Endothelial cell of umbilical vein (primary cell): Measurements from ENCODE around the gene ZHX3. TPM values are rescaled to one million over a fixed set of nuclear protein-coding genes. Genes with fewer than 3 reads are reported as not detected.

Experiments used
- BruUV-seq: library from RNA; stranded (reverse); fragments of 400-500 nt; replicated peaks from 2 replicates; lab custom pipeline; 2021; lab: Mats Ljungman, UMichigan
- CTCF ChIA-PET: fragments of 300-600, 350-600 bp; sonication (Branson Sonifier 250); formaldehyde crosslinking; loops from one replicate; lab custom pipeline; 2021; ENCODE audit warnings: antibody characterized with exemption, inconsistent platforms; lab: Charles Lee
- POLR2A ChIA-PET: fragments of 300-600, 350-600 bp; sonication (Branson Sonifier 250); formaldehyde crosslinking; loops from one replicate; lab custom pipeline; 2021; ENCODE audit warnings: antibody characterized with exemption, inconsistent platforms; lab: Charles Lee
- DNase-seq: peaks from one replicate; pipeline ENCODE4 v3.0.0-alpha.2; 2011; ENCODE audit warnings: low read depth, low spot score
- FAIRE-seq: peaks from 2 replicates; lab custom pipeline; 2011; peaks lifted over from hg19 to GRCh38; lab: Jason Lieb, UNC
- H2AFZ ChIP-seq: 2 replicates; pipeline ENCODE4 v1.6.0; 2012; ENCODE audit warnings: low read depth, low read length, control low read depth, inconsistent platforms
- H3K27ac ChIP-seq: 2 replicates; pipeline ENCODE4 v1.5.1; 2011; ENCODE audit warnings: low read depth, mild to moderate bottlenecking, control low read depth, low read length, moderate library complexity; ENCODE audit not compliant: insufficient read depth
- H3K27me3 ChIP-seq, 2 experiments: 2 replicates each; pipeline versions ENCODE4 v1.6.0 to v1.6.1; 2011; ENCODE audit warnings: low read length in 2 of 2, mixed read lengths in 1 of 2; ENCODE audit not compliant: control insufficient read depth in 2 of 2, insufficient read depth in 2 of 2
- H3K36me3 ChIP-seq, 2 experiments: 2 replicates in 1 of 2; 3 replicates in 1 of 2; pipeline ENCODE4 v1.5.1; 2011; ENCODE audit warnings: low read length in 2 of 2, mild to moderate bottlenecking in 1 of 2, moderate library complexity in 1 of 2; ENCODE audit not compliant: control insufficient read depth in 2 of 2, insufficient read depth in 2 of 2; ENCODE audit errors: extremely low read depth in 1 of 2
- H3K4me1 ChIP-seq: 3 replicates; pipeline ENCODE4 v1.5.1; 2011; ENCODE audit warnings: mild to moderate bottlenecking, low read length; ENCODE audit not compliant: control insufficient read depth, insufficient read depth; ENCODE audit errors: extremely low read depth
- H3K4me2 ChIP-seq: 2 replicates; pipeline ENCODE4 v1.6.1; 2011; ENCODE audit warnings: low read length, control low read depth, mixed read lengths; ENCODE audit not compliant: insufficient read depth
- H3K4me3 ChIP-seq, 3 experiments: fragments of 200-600 bp in 1 of 3; sonication (generic), shearing (Covaris generic) in 1 of 3; replicated peaks in 1 of 3; 2 replicates each; pipeline ENCODE4 v1.5.1; 2011 to 2016; ENCODE audit warnings: control low read depth in 3 of 3, low read length in 3 of 3, mild to moderate bottlenecking in 2 of 3, inconsistent platforms in 1 of 3, low read depth in 1 of 3, moderate library complexity in 1 of 3; ENCODE audit not compliant: insufficient read depth in 1 of 3
- H3K79me2 ChIP-seq: 2 replicates; pipeline ENCODE4 v1.6.0; 2012; ENCODE audit warnings: low read length, inconsistent platforms; ENCODE audit not compliant: control insufficient read depth, insufficient read depth
- H3K9ac ChIP-seq: replicated peaks from 2 replicates; pipeline ENCODE3; 2011; ENCODE audit warnings: low read length, control low read depth; ENCODE audit not compliant: insufficient read depth; ENCODE audit errors: extremely low read depth
- H3K9me1 ChIP-seq: replicated peaks from 3 replicates; pipeline ENCODE4 v1.6.0; 2011; ENCODE audit warnings: mild to moderate bottlenecking, low read length; ENCODE audit not compliant: control insufficient read depth, insufficient read depth; ENCODE audit errors: extremely low read depth
- H3K9me3 ChIP-seq: replicated peaks from 2 replicates; pipeline ENCODE4 v1.5.1; 2012; ENCODE audit warnings: low read length, inconsistent platforms; ENCODE audit not compliant: control insufficient read depth, insufficient read depth
- H4K20me1 ChIP-seq: replicated peaks from 2 replicates; pipeline ENCODE3; 2011; ENCODE audit warnings: mild to moderate bottlenecking, low read length; ENCODE audit not compliant: control insufficient read depth, insufficient read depth; ENCODE audit errors: extremely low read depth
- CTCF ChIP-seq, 2 donors: IDR thresholded peaks; 1 replicate in 1 of 2; 2 replicates in 1 of 2; pipeline ENCODE4 v1.5.1; 2011; ENCODE audit warnings: low read length in 2 of 2, mild to moderate bottlenecking in 2 of 2, moderate library complexity in 2 of 2, control low read depth in 1 of 2, inconsistent platforms in 1 of 2, low read depth in 1 of 2; ENCODE audit not compliant: insufficient read depth in 1 of 2; ENCODE audit errors: extremely low read depth in 1 of 2
- EZH2 ChIP-seq: IDR thresholded peaks from 2 replicates; pipeline ENCODE4 v1.6.1; 2012; ENCODE audit warnings: borderline replicate concordance, low read depth, mild to moderate bottlenecking, moderate library complexity, low read length, inconsistent platforms; ENCODE audit not compliant: severe bottlenecking
- FOS ChIP-seq: IDR thresholded peaks from 2 replicates; pipeline ENCODE4 v1.6.1; 2011; ENCODE audit warnings: mild to moderate bottlenecking, low read length, moderate library complexity, borderline replicate concordance; ENCODE audit not compliant: insufficient read depth
- GATA2 ChIP-seq: IDR thresholded peaks from 2 replicates; pipeline ENCODE4 v1.7.0; 2011; ENCODE audit warnings: low read depth, mild to moderate bottlenecking, moderate library complexity, mixed read lengths, low read length; ENCODE audit not compliant: insufficient read length, insufficient read depth
- JUN ChIP-seq: IDR thresholded peaks from 2 replicates; pipeline ENCODE4 v1.6.1; 2011; ENCODE audit warnings: borderline replicate concordance, low read depth; ENCODE audit not compliant: insufficient read length, insufficient read depth
- MAX ChIP-seq: IDR thresholded peaks from 2 replicates; pipeline ENCODE4 v1.6.1; 2011; ENCODE audit not compliant: insufficient read depth, insufficient read length
- MYC ChIP-seq: IDR thresholded peaks from one replicate; pipeline ENCODE4 v1.6.1; 2011; ENCODE audit warnings: mild to moderate bottlenecking, low read depth, low read length
- POLR2A ChIP-seq: IDR thresholded peaks from 2 replicates; pipeline ENCODE4 v1.6.1; 2012; ENCODE audit warnings: low read depth, mild to moderate bottlenecking, control low read depth, low read length
- POLR2AphosphoS5 ChIP-seq: IDR thresholded peaks from 2 replicates; pipeline ENCODE4 v1.6.1; 2012; ENCODE audit warnings: low read depth, mild to moderate bottlenecking, control low read depth, low read length, moderate library complexity; ENCODE audit not compliant: insufficient read depth
- dilution Hi-C: fragments of 300-500 bp; cut with MboI; formaldehyde crosslinking; loops from one replicate; pipeline ENCODE4 v1.15.0; 2019; ENCODE audit warnings: low sequenced_read_pairs; ENCODE audit not compliant: extremely low pct_ligation_motif_present
- intact Hi-C: fragments of 100-400 bp; cut with micrococcal nuclease; formaldehyde crosslinking; loops from one replicate; pipeline ENCODE4 v1.10.0; 2022
- polyA plus RNA-seq, 4 experiments: library from polyadenylated mRNA; depleted of rRNA in 3 of 4; stranded (reverse) in 3 of 4; unstranded in 1 of 4; fragments of >200 nt; gene quantifications; 2 replicates each; pipeline versions ENCODE4 v1.2.1 to v1.2.3, GENCODE V29; 2011 to 2012; ENCODE audit warnings: missing spikeins in 1 of 4
- total RNA-seq: library from RNA; stranded (reverse); gene quantifications from 2 replicates; pipeline ENCODE4 v1.2.3, GENCODE V29; 2021

The ZHX3 gene
- total and polyA plus RNA-seq, 2 donors (not counting 3 experiments of a cell fraction or from before 2014, with no cell fraction given), result 7.4 to 17.8 TPM

- H3K4me2 ChIP-seq, result no peak overlapping the region
- H3K4me3 ChIP-seq, result no peak overlapping the region
- dilution Hi-C loops (no loop called here), intact Hi-C loops (no loop called here)
- no peak overlapping the region for H3K27ac ChIP-seq
- POLR2A ChIA-PET, result no interaction called here
- H3K9me3 ChIP-seq, result no peaks in the 10 kb centered on the region
- H2AFZ ChIP-seq, result no peak overlapping the region
- H3K36me3 ChIP-seq, result no peaks in the 10 kb centered on the region
- DNase-seq (no peak), FAIRE-seq (no peak)
- no peak overlapping the region for H3K9ac ChIP-seq
- H3K79me2 ChIP-seq, result no peaks in the 10 kb centered on the region
- CTCF ChIA-PET, result interaction anchor here (1.4 to 2.2 kb wide), 3 partner anchors 120 to 217 kb away, joined by 4 to 5 read pairs (median 5); no protein-coding TSS in a partner anchor
- TF ChIP-seq EZH2 (no peak), POLR2AphosphoS5 (no peak), FOS (no peak), MYC (no peak), GATA2 (no peak), CTCF (IDR thresholded peaks at IDR 0.05; ENCODE audit: extremely low read depth in 1 of 2, insufficient read depth in 1 of 2, low read depth in 1 of 2, low read length in 2 of 2) (no peak), POLR2A (no peak), JUN (no peak), MAX (no peak)
- H4K20me1 ChIP-seq, result no peaks in the 10 kb centered on the region
- BruUV-seq, result no TSS peak
- no peaks in the 10 kb centered on the region for H3K4me1 ChIP-seq
- H3K9me1 ChIP-seq, result no peaks in the 10 kb centered on the region
- H3K27me3 ChIP-seq, result no peaks in the 10 kb centered on the region
Observed at GRCh38 chr20:41352666-41353065, 35.1 kb upstream of the ZHX3 start.
